Epithelial cell of proximal tubule (primary cell): ENCODE results near the gene RPN2. TPM values are rescaled to one million over a fixed set of nuclear protein-coding genes. Genes with fewer than 3 reads are reported as not detected.

Source experiments
- DNase-seq: peaks from one replicate; pipeline ENCODE4 v3.0.0-alpha.2; 2011; ENCODE audit warnings: low read depth
- H3K4me3 ChIP-seq: 2 replicates; pipeline ENCODE4 v1.5.1; 2011; ENCODE audit warnings: low read depth, mild to moderate bottlenecking, low read length
- total RNA-seq: library from RNA; depleted of rRNA; stranded (reverse); fragments of >200 nt; gene quantifications from 2 replicates; pipeline ENCODE4 v1.2.3, GENCODE V29; 2015
- TF ChIP-seq, protein P1 (sequence below): conservative IDR thresholded peaks from 2 replicates; pipeline ENCODE4 v1.5.1; 2012; ENCODE audit warnings: low read depth, mild to moderate bottlenecking, low read length

The RPN2 gene
- total RNA-seq, 1 donor from 2014 or later, result 165 TPM

DNA sequence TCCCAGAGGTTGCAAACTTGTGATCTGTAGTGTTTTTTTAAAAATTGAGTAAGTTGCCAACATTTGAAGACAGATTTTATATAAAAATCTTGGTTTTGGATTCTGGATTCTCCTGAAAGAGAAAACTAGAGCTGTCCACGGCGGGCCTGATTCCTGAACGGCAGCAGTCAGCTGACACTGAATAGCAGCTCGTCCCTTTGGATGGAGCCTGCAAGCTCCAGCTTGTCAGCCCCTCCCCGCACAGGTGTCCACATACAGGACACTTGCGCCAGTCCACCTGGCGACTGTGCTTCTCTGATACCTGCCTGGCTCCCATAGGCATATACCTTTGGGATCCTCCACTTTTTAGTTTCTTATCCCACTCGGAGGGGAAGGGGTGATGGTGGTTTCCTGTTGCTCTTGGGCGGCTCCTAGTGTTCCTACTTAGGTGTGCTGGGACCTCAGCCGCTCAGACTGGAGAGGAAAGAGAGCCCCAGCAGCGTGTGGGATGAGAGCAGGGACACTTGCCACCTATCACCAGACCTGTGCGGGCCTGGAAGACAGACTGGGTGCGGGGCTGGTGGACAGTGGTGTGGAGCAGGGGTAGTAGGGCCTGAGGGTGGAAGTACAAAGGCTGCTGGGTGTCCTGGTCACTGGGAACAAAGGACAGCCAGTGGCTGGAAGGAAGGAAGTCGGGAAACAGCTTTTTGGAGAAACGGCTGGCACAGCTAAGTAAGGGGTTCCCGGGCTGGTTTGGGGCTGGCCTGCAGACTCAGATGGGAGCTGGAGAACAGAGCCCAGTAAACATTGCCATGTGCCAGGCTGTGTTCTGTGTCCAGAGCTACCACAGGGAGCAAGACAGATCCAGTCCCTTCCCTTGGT is 64.2 kb downstream of the RPN2 start:
- DNase-seq, result no peak
- no peak overlapping the region for H3K4me3 ChIP-seq
- TF ChIP-seq, protein P1, sequence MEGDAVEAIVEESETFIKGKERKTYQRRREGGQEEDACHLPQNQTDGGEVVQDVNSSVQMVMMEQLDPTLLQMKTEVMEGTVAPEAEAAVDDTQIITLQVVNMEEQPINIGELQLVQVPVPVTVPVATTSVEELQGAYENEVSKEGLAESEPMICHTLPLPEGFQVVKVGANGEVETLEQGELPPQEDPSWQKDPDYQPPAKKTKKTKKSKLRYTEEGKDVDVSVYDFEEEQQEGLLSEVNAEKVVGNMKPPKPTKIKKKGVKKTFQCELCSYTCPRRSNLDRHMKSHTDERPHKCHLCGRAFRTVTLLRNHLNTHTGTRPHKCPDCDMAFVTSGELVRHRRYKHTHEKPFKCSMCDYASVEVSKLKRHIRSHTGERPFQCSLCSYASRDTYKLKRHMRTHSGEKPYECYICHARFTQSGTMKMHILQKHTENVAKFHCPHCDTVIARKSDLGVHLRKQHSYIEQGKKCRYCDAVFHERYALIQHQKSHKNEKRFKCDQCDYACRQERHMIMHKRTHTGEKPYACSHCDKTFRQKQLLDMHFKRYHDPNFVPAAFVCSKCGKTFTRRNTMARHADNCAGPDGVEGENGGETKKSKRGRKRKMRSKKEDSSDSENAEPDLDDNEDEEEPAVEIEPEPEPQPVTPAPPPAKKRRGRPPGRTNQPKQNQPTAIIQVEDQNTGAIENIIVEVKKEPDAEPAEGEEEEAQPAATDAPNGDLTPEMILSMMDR, result peak; percentile 34

DNA sequence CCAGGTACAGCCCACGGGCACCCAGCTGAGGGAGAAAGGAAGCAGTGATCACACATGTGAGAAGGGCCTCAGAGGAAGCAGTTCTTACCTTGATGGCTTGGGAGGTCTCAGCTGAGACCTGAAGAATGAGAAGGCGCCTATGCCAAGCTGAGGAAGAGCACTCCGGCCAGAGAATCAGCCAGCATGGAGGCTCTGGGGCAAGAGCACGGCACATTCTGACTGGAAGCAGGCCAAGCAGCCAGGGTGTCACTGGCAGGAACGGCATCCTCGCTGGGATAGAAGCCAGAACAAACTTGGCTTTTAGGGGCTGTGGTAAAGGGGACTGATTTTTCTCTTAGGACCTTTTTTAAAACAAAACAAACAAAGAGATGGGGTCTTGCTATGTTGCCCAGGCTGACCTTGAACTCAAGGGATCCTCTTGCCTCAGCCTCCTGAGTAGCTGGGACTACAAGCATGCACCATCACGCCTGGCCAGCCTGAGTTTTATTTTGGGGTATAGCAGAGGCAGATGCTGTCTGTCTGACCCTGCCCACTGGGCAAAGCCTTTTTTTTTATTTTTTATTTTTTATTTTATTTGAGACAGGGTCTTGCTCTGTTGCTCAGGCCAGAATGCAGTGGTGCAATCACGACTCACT is 64.9 kb downstream of the RPN2 start:
- no peak for DNase-seq
- TF ChIP-seq, protein P1, result no peak
- H3K4me3 ChIP-seq, result no peak overlapping the region

DNA sequence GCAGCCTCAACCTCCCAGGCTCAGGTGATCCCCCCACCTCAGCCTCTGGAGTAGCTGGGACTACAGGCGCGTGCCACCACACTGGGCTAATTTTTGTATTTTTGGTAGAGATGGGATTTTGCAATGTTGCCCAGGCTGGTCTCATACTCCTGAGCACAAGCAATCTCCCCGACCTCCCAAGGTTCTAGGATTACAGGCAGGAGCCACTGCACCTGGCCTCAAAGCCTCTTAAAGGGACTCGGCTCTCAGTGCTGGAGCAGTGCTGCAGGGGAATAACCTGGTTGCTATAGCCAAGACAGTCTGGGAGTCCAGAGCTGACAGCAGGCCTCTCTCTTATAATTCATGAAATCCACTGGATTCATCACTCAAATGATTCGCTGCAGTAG is 65.4 kb downstream of the RPN2 start:
- TF ChIP-seq, protein P1, result no peak
- DNase-seq, result no peak
- H3K4me3 ChIP-seq, result no peak overlapping the region

DNA sequence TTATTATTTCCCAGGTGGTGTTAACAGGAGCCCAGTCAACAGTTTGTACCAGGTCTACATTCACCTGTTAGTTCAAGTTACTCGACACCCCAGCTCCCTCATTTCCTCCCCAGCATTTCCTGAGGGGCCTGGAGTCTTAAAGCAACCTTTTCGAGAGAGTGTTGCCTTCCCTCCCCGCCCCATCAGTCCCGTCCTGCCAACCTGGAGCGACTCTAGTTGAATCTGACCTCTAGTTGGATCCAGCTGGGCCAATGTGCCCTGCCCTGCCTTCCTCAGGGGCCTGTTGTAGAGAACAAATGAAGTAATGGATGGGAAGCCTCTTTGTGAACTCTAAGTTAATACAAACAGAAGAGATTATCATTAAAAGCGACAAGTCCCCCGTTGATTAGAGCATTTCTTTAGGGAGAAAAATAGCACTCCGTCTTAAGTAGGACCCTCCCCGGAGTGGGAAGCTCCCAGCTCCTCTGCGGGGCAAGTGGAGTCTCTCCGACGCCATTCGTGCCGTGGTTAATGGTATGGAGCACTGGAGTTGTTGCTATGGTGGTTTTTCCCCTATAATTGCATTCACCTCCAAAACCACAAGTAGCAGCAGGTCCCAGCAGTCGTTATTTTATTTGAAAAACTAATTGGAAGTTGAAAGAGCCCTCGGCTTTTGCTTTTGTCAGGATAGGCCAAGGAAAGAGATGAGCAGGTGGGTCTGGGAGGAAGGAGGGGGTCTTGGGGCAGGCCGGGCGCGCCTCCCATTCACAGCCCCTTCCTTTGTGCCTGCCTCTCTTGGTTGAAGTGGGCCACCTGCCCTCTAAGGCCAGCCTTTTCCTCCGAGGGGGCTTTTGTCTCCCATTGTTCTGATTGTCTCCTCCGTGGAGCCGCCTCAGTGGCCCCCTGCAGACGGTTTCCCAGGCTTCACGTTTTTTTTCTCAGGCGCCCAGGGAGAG is 66.4 kb downstream of the RPN2 start:
- TF ChIP-seq, protein P1, result no peak
- DNase-seq, result no peak
- no peak overlapping the region for H3K4me3 ChIP-seq

DNA sequence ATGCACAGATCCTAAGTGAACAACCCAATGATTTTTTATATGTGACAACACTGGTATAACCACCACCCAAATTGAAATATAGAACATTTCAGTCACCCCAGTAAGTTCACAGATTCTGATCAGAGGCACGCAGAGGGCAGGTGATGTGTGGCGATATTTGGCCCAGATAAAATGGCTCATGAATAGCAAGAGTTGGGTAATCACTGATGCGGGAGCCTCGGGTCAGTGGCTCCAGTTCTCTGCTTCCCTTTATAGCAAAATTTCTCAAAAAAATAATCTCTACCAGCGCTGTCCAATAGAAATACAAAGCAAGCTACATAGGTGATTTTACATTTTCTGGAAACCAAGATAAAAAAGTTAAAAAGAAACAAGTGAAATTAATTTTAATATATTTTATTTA is 67.6 kb downstream of the RPN2 start:
- DNase-seq, result no peak
- H3K4me3 ChIP-seq, result no peak overlapping the region
- TF ChIP-seq, protein P1, result no peak

DNA sequence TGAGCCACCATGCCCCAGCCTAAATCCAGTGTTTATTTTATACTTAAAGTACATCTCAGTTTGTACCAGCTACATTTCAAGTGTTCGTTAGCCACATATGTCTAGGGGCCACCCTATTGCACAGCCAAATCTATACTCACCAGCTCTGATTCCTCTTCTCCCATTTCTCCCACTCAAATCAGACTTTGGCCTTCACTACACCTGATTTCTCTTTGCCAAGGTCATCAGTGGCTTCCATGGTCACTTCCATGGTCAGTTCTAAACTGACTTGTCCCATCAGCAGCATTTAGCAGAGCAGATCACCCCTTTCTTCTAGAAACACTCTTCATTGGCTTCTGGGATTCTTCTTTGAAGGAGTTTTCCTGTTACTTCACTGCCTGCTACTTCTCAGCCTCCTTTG is 68.4 kb downstream of the RPN2 start:
- TF ChIP-seq, protein P1, result no peak
- DNase-seq, result no peak
- H3K4me3 ChIP-seq, result no peak overlapping the region
